ENCODE results near the gene P2RY11. TPM values are rescaled to one million over a fixed set of nuclear protein-coding genes. Genes with fewer than 3 reads are reported as not detected.

The P2RY11 gene
- total RNA-seq, 4 donors from 2014 or later: 0.80 to 13.8 (median 6.9) TPM

- H3K36me3 ChIP-seq: peaks cover 0 to 35% (median 9%) of the 10 kb centered on the region in 4 donors
- in situ Hi-C loops (cut with MboI; ENCODE audit: low pct_ligation_motif_present in 1 of 4, low pct_unique_long_range_greater_than_20kb in 1 of 4, low sequenced_read_pairs in 3 of 4): no loop called here
- no peaks in the 10 kb centered on the region for H3K4me1 ChIP-seq
- H3K27ac ChIP-seq: no peak overlapping the region
- intact Hi-C loops (cut with DNase I; ENCODE audit: low total_unique reads): no loop called here
- no peak for DNase-seq
- no peaks in the 10 kb centered on the region for H3K27me3 ChIP-seq
- 87 to 100% methylated on average over 4 to 11 of the region's 11 CpGs for WGBS, 2 donors (ENCODE audit: low coverage in 1 of 2)
- TF ChIP-seq EP300 (IDR thresholded peaks at IDR 0.05; ENCODE audit: low read depth): no peak
- no peak for TF ChIP-seq POLR2A (IDR thresholded peaks at IDR 0.05)
- TF ChIP-seq, protein P1, sequence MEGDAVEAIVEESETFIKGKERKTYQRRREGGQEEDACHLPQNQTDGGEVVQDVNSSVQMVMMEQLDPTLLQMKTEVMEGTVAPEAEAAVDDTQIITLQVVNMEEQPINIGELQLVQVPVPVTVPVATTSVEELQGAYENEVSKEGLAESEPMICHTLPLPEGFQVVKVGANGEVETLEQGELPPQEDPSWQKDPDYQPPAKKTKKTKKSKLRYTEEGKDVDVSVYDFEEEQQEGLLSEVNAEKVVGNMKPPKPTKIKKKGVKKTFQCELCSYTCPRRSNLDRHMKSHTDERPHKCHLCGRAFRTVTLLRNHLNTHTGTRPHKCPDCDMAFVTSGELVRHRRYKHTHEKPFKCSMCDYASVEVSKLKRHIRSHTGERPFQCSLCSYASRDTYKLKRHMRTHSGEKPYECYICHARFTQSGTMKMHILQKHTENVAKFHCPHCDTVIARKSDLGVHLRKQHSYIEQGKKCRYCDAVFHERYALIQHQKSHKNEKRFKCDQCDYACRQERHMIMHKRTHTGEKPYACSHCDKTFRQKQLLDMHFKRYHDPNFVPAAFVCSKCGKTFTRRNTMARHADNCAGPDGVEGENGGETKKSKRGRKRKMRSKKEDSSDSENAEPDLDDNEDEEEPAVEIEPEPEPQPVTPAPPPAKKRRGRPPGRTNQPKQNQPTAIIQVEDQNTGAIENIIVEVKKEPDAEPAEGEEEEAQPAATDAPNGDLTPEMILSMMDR (IDR thresholded peaks at IDR 0.05): no peak
- TF ChIP-seq POLR2AphosphoS5 (IDR thresholded peaks at IDR 0.05): no peak
- no peak overlapping the region for H3K4me3 ChIP-seq
- H3K9me3 ChIP-seq: no peaks in the 10 kb centered on the region
These were observed 22.1 kb downstream of the P2RY11 start for GRCh38 chr19:10133596-10133995.

- Histone ChIP-seq H3K4me3 (no peak overlapping the region), H3K4me1 (no peaks in the 10 kb centered on the region), H3K27me3 (no peaks in the 10 kb centered on the region), H3K27ac (no peak overlapping the region), H3K36me3 (peaks cover 0 to 35% (median 10%) of the 10 kb centered on the region in 4 donors), H3K9me3 (no peaks in the 10 kb centered on the region)
- in situ Hi-C loops (cut with MboI; ENCODE audit: low pct_ligation_motif_present in 1 of 4, low pct_unique_long_range_greater_than_20kb in 1 of 4, low sequenced_read_pairs in 3 of 4) (no loop called here), intact Hi-C loops (cut with DNase I; ENCODE audit: low total_unique reads) (no loop called here)
- no peak for DNase-seq
- WGBS, 2 donors (ENCODE audit: low coverage in 1 of 2): 89% methylated on average over 8 of the region's 9 CpGs; no CpG with 5 or more reads in 1 of the 2 donors
- TF ChIP-seq POLR2A (IDR thresholded peaks at IDR 0.05): no peak
- TF ChIP-seq EP300 (IDR thresholded peaks at IDR 0.05; ENCODE audit: low read depth): no peak
- TF ChIP-seq, protein P1 (IDR thresholded peaks at IDR 0.05): no peak
- TF ChIP-seq POLR2AphosphoS5 (IDR thresholded peaks at IDR 0.05): no peak
These were observed 22.5 kb downstream of the P2RY11 start for GRCh38 chr19:10134040-10134439.

GRCh38 chr19:10135551-10136334 lies 24.2 kb downstream of the P2RY11 start:
- no peaks in the 10 kb centered on the region for H3K4me1 ChIP-seq
- WGBS, 2 donors (ENCODE audit: low coverage in 1 of 2): 91% methylated on average over 33 of the region's 39 CpGs; no CpG with 5 or more reads in 1 of the 2 donors
- H3K36me3 ChIP-seq: peaks cover 0 to 40% (median 12%) of the 10 kb centered on the region in 4 donors
- no peak overlapping the region for H3K4me3 ChIP-seq
- in situ Hi-C loops (cut with MboI; ENCODE audit: low pct_ligation_motif_present in 1 of 4, low pct_unique_long_range_greater_than_20kb in 1 of 4, low sequenced_read_pairs in 3 of 4) (no loop called here), intact Hi-C loops (cut with DNase I; ENCODE audit: low total_unique reads) (no loop called here)
- no peak overlapping the region for H3K27ac ChIP-seq
- H3K9me3 ChIP-seq: no peaks in the 10 kb centered on the region
- TF ChIP-seq, protein P1 (IDR thresholded peaks at IDR 0.05): no peak
- TF ChIP-seq POLR2AphosphoS5 (IDR thresholded peaks at IDR 0.05): no peak
- TF ChIP-seq EP300 (IDR thresholded peaks at IDR 0.05; ENCODE audit: low read depth): no peak
- TF ChIP-seq POLR2A (IDR thresholded peaks at IDR 0.05): no peak
- DNase-seq: no peak
- H3K27me3 ChIP-seq: no peaks in the 10 kb centered on the region

DNA sequence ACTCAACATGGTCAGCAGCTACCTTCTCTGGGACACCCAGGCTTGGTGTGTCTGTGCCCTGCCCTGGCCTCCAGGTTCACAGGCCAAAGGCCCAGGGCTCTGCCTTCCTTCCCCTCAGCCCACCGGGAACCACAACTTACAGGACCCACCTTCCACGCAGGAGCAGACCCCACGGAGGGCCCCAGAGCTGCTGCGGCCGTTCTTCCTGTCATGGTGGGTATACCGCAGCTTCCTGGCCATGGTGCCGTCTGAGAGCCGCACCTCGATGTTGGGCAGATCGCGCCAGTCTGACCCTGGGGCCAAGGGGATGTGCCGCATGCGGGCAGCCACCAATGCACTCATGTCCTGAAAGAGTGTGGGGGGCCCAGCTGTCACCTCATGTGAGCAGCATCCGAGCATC lies 25.4 kb downstream of the P2RY11 start:
- Histone ChIP-seq H3K27ac (no peak overlapping the region), H3K9me3 (no peaks in the 10 kb centered on the region), H3K4me1 (no peaks in the 10 kb centered on the region), H3K4me3 (no peak overlapping the region), H3K36me3 (peaks cover 0 to 36% (median 15%) of the 10 kb centered on the region in 4 donors), H3K27me3 (no peaks in the 10 kb centered on the region)
- WGBS, 2 donors (ENCODE audit: low coverage in 1 of 2): 95% methylated on average over 14 of the region's 14 CpGs; no CpG with 5 or more reads in 1 of the 2 donors
- TF ChIP-seq POLR2A (IDR thresholded peaks at IDR 0.05): no peak
- TF ChIP-seq POLR2AphosphoS5 (IDR thresholded peaks at IDR 0.05): no peak
- TF ChIP-seq, protein P1 (IDR thresholded peaks at IDR 0.05): no peak
- TF ChIP-seq EP300 (IDR thresholded peaks at IDR 0.05; ENCODE audit: low read depth): no peak
- DNase-seq: no peak
- intact Hi-C loops (cut with DNase I; ENCODE audit: low total_unique reads): no loop called here
- in situ Hi-C loops (cut with MboI; ENCODE audit: low pct_ligation_motif_present in 1 of 4, low pct_unique_long_range_greater_than_20kb in 1 of 4, low sequenced_read_pairs in 3 of 4): no loop called here
